GM12878 (cell line): ENCODE measurements around the gene CLIP2.

Experiments
- ETV6 ChIP-seq, 2 experiments: fragments of 450-650 bp in 1 of 2; IDR thresholded peaks in 1 of 2; conservative IDR thresholded peaks in 1 of 2; 2 replicates each; pipeline ENCODE4 v1.6.1; 2014; ENCODE audit warnings: antibody characterized with exemption in 1 of 2, borderline replicate concordance in 1 of 2, low read depth in 1 of 2, mild to moderate bottlenecking in 1 of 2, moderate library complexity in 1 of 2
- GABPA ChIP-seq: IDR thresholded peaks from 2 replicates; pipeline ENCODE4 v1.6.1; 2014; ENCODE audit warnings: antibody characterized with exemption, low read depth, mild to moderate bottlenecking, inconsistent platforms
- JUND ChIP-seq: IDR thresholded peaks from 2 replicates; pipeline ENCODE4 v1.6.1; 2012; ENCODE audit warnings: low read depth, mild to moderate bottlenecking, low read length, improper control_type of control experiment, moderate library complexity
- MXI1 ChIP-seq: fragments of 150-350 bp; IDR thresholded peaks from 2 replicates; pipeline ENCODE4 v1.6.1; 2011; ENCODE audit warnings: low read depth, mild to moderate bottlenecking, inconsistent platforms, low read length, improper control_type of control experiment
- SRF ChIP-seq, 2 experiments: IDR thresholded peaks; 2 replicates each; pipeline ENCODE4 v1.6.1; 2011; ENCODE audit warnings: low read depth in 2 of 2, low read length in 2 of 2, mild to moderate bottlenecking in 1 of 2, moderate library complexity in 1 of 2
- TCF7 ChIP-seq: IDR thresholded peaks from 2 replicates; pipeline ENCODE4 v1.6.1; 2014; ENCODE audit warnings: antibody characterized with exemption, borderline replicate concordance
- TF ChIP-seq, protein P1 (sequence below), 3 experiments: IDR thresholded peaks in 2 of 3; conservative IDR thresholded peaks in 1 of 3; 2 replicates each; pipeline ENCODE4 v1.5.1; 2011; ENCODE audit warnings: low read depth in 3 of 3, low read length in 3 of 3, mild to moderate bottlenecking in 3 of 3, control low read depth in 2 of 3, moderate library complexity in 2 of 3, inconsistent platforms in 1 of 3, mixed read lengths in 1 of 3; ENCODE audit not compliant: control insufficient read depth in 2 of 3, insufficient read depth in 1 of 3; ENCODE audit errors: extremely low read depth in 1 of 3

- TF ChIP-seq JUND, result no peak
- TF ChIP-seq TCF7, result no peak
- TF ChIP-seq, protein P1, sequence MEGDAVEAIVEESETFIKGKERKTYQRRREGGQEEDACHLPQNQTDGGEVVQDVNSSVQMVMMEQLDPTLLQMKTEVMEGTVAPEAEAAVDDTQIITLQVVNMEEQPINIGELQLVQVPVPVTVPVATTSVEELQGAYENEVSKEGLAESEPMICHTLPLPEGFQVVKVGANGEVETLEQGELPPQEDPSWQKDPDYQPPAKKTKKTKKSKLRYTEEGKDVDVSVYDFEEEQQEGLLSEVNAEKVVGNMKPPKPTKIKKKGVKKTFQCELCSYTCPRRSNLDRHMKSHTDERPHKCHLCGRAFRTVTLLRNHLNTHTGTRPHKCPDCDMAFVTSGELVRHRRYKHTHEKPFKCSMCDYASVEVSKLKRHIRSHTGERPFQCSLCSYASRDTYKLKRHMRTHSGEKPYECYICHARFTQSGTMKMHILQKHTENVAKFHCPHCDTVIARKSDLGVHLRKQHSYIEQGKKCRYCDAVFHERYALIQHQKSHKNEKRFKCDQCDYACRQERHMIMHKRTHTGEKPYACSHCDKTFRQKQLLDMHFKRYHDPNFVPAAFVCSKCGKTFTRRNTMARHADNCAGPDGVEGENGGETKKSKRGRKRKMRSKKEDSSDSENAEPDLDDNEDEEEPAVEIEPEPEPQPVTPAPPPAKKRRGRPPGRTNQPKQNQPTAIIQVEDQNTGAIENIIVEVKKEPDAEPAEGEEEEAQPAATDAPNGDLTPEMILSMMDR (IDR thresholded peaks at IDR 0.05 in 2 of 3, conservative IDR thresholded peaks at IDR 0.05 in 1 of 3; ENCODE audit: control insufficient read depth in 2 of 3, extremely low read depth in 1 of 3, insufficient read depth in 1 of 3, low read depth in 3 of 3, low read length in 3 of 3), result no peak
- TF ChIP-seq ETV6 (conservative IDR thresholded peaks at IDR 0.05 in 1 of 2, IDR thresholded peaks at IDR 0.05 in 1 of 2; ENCODE audit: borderline replicate concordance in 1 of 2, low read depth in 1 of 2), result no peak
- TF ChIP-seq SRF (IDR thresholded peaks at IDR 0.05; ENCODE audit: low read depth in 2 of 2, low read length in 2 of 2), result no peak
- TF ChIP-seq GABPA, result no peak
- no peak for TF ChIP-seq MXI1
Measured at GRCh38 chr7:74360008-74360407, 70.8 kb downstream of the CLIP2 start.
